ENCODE data around the gene EFL1. TPM values are rescaled to one million over a fixed set of nuclear protein-coding genes. Genes with fewer than 3 reads are reported as not detected.

The EFL1 gene
- total and polyA plus RNA-seq, 4 donors = 3.2 to 10.1 (median 6.1) TPM

GRCh38 chr15:82184776-82185175 lies 77.8 kb downstream of the EFL1 start:
- Histone ChIP-seq H3K9me3 (ENCODE audit: control insufficient read depth in 4 of 4, low read length in 3 of 4) (no peaks in the 10 kb centered on the region), H3K36me3 (ENCODE audit: control insufficient read depth in 4 of 4, insufficient read depth in 3 of 4, low read depth in 1 of 4, low read length in 3 of 4) (no peaks in the 10 kb centered on the region), H3K27ac (ENCODE audit: low read depth in 1 of 2, low read length in 2 of 2) (no peak overlapping the region), H3K4me3 (ENCODE audit: low read depth in 1 of 3, low read length in 3 of 3) (no peak overlapping the region), H3K4me1 (ENCODE audit: control insufficient read depth in 4 of 4, insufficient read depth in 4 of 4, low read length in 3 of 4) (peaks cover 0 to 9% (median 4%) of the 10 kb centered on the region in 4 donors), H3K27me3 (ENCODE audit: control insufficient read depth in 4 of 4, insufficient read depth in 4 of 4, low read length in 3 of 4) (no peaks in the 10 kb centered on the region), H3K9ac (ENCODE audit: low read depth in 1 of 2, low read length in 2 of 2) (no peak overlapping the region)
- DNase-seq (ENCODE audit: low spot score) = no peak
- TF ChIP-seq ATF3 (IDR thresholded peaks at IDR 0.05) (no peak), MAX (IDR thresholded peaks at IDR 0.05) (no peak), EGR1 (IDR thresholded peaks at IDR 0.05; ENCODE audit: low read depth in 2 of 2) (no peak), SP1 (IDR thresholded peaks at IDR 0.05) (no peak), NR2F2 (IDR thresholded peaks at IDR 0.05) (no peak), HNF4A (conservative IDR thresholded peaks at IDR 0.05) (no peak), YY1 (IDR thresholded peaks at IDR 0.05) (no peak), ZBTB33 (IDR thresholded peaks at IDR 0.05) (no peak), REST (IDR thresholded peaks at IDR 0.05) (no peak), GABPA (IDR thresholded peaks at IDR 0.05 in 1 of 2, conservative IDR thresholded peaks at IDR 0.05 in 1 of 2) (no peak), JUND (IDR thresholded peaks at IDR 0.05) (no peak), TAF1 (conservative IDR thresholded peaks at IDR 0.05) (no peak), FOXA1 (IDR thresholded peaks at IDR 0.05) (no peak), RAD21 (IDR thresholded peaks at IDR 0.05) (no peak), HNF4G (IDR thresholded peaks at IDR 0.05) (no peak), RXRA (IDR thresholded peaks at IDR 0.05) (no peak)

GRCh38 chr15:82184355-82184754 lies 78.2 kb downstream of the EFL1 start:
- Histone ChIP-seq H3K9ac (ENCODE audit: low read depth in 1 of 2, low read length in 2 of 2) (no peak overlapping the region), H3K36me3 (ENCODE audit: control insufficient read depth in 4 of 4, insufficient read depth in 3 of 4, low read depth in 1 of 4, low read length in 3 of 4) (no peaks in the 10 kb centered on the region), H3K4me1 (ENCODE audit: control insufficient read depth in 4 of 4, insufficient read depth in 4 of 4, low read length in 3 of 4) (peaks cover 0 to 9% (median 4%) of the 10 kb centered on the region in 4 donors), H3K9me3 (ENCODE audit: control insufficient read depth in 4 of 4, low read length in 3 of 4) (no peaks in the 10 kb centered on the region), H3K27me3 (ENCODE audit: control insufficient read depth in 4 of 4, insufficient read depth in 4 of 4, low read length in 3 of 4) (no peaks in the 10 kb centered on the region), H3K4me3 (ENCODE audit: low read depth in 1 of 3, low read length in 3 of 3) (no peak overlapping the region), H3K27ac (ENCODE audit: low read depth in 1 of 2, low read length in 2 of 2) (no peak overlapping the region)
- TF ChIP-seq CTCF (IDR thresholded peaks at IDR 0.05; ENCODE audit: low read depth, low read length, missing input control) = no peak
- TF ChIP-seq SP1 (IDR thresholded peaks at IDR 0.05) = no peak
- no peak for TF ChIP-seq MAX (IDR thresholded peaks at IDR 0.05)
- no peak for TF ChIP-seq JUND (IDR thresholded peaks at IDR 0.05)
- TF ChIP-seq NR2F2 (IDR thresholded peaks at IDR 0.05) = no peak
- no peak for TF ChIP-seq HNF4G (IDR thresholded peaks at IDR 0.05)
- TF ChIP-seq RAD21 (IDR thresholded peaks at IDR 0.05) = no peak
- TF ChIP-seq FOXA1 (IDR thresholded peaks at IDR 0.05) = no peak
- TF ChIP-seq FOXA2 (IDR thresholded peaks at IDR 0.05) = no peak
- TF ChIP-seq HNF4A (conservative IDR thresholded peaks at IDR 0.05) = no peak
- DNase-seq (ENCODE audit: low spot score) = no peak
- 91% methylated on average over 1 of the region's 1 CpG for WGBS

All from liver (tissue), 9 donors.